ENCODE data around the gene LRRC41.

DNA sequence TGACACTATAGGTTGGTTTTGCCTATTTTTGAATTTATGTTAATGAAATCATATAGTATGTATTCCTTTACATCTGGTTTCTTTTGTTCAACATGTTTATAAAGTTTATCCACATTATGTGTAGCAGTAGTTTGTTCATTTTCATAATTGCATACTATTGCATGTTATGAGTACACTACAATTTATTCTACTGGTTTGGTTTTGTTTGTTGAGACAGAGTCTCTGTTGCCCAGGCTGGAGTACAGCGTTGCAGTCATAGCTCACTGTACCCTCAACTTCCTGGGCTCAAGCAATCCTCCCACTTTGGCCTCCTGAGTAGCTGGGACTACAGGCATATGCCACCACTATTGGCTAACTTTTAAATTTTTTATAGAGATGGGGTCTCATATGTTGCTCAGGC, 34.8 kb downstream of the LRRC41 start:
- TF ChIP-seq, protein P1, sequence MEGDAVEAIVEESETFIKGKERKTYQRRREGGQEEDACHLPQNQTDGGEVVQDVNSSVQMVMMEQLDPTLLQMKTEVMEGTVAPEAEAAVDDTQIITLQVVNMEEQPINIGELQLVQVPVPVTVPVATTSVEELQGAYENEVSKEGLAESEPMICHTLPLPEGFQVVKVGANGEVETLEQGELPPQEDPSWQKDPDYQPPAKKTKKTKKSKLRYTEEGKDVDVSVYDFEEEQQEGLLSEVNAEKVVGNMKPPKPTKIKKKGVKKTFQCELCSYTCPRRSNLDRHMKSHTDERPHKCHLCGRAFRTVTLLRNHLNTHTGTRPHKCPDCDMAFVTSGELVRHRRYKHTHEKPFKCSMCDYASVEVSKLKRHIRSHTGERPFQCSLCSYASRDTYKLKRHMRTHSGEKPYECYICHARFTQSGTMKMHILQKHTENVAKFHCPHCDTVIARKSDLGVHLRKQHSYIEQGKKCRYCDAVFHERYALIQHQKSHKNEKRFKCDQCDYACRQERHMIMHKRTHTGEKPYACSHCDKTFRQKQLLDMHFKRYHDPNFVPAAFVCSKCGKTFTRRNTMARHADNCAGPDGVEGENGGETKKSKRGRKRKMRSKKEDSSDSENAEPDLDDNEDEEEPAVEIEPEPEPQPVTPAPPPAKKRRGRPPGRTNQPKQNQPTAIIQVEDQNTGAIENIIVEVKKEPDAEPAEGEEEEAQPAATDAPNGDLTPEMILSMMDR (IDR thresholded peaks at IDR 0.05): no peak
- no peak for TF ChIP-seq ZFX (IDR thresholded peaks at IDR 0.05; ENCODE audit: borderline replicate concordance)
